ENCODE measurements around the gene BEGAIN.

- no peak for TF ChIP-seq CTCF (conservative IDR thresholded peaks at IDR 0.05; ENCODE audit: low read length)
- no peak for TF ChIP-seq EZH2phosphoT487 (IDR thresholded peaks at IDR 0.05; ENCODE audit: borderline replicate concordance, low read depth, low read length)
These were observed 1.5 kb upstream of the BEGAIN start for GRCh38 chr14:100588671-100589070.
